Left lobe of liver (tissue), 2 donors: Measurements from ENCODE around the gene TMEM80. TPM values are rescaled to one million over a fixed set of nuclear protein-coding genes. Genes with fewer than 3 reads are reported as not detected.

Experiments
- ATAC-seq: fragments of 200-7000 bp; cut with Tn5 transposase; one replicate; pipeline ENCODE4 v1.9.1; 2020; ENCODE audit warnings: mild to moderate bottlenecking, moderate library complexity
- DNase-seq: peaks from one replicate; pipeline ENCODE4 v3.0.0-alpha.2; 2020; ENCODE audit warnings: low spot score
- total RNA-seq: library from RNA; stranded (reverse); gene quantifications from one replicate; pipeline ENCODE4 v1.2.1, GENCODE V29; 2021
- donor health status: DM: no; HTN: no; CAD: no; lungs with moderate emphysema.
- donor health status: DM: no; HTN: yes; CAD: no.

TMEM80 gene
- total RNA-seq, 1 donor from 2014 or later = 16.8 TPM

DNA sequence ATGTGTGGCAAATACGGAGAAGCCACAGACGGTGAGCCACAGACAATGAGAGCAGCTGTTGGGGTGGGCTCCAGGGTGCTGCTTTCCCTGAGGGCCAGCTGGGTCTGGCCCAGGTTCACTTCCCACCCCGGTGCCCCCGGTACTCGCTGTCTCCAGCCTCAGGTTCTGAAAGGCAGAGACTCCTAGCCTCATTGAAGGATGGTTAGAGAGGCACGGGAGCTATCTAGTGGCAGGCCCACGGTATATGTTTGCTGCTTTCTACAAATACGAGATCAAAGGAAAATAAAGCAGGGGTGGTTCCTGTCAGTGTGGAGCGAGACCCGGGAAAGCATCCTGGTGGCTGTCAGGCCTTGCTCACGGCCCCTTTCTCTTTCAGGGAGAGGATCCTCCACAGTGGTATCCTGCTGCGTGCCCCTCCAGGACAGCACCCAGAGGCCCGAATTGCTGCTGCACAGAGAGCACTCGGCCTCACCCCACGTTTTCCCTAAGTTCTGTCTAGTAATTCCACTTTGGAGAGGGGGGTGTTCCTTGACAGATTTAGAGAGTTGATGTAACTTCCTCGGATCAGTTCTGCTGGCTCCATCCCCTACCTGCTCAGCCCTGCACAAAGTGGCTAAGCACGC lies 3.0 kb downstream of the TMEM80 start:
- DNase-seq (no peak), ATAC-seq (no peak)

- ATAC-seq = no peak
- no peak for DNase-seq
Measured at GRCh38 chr11:699116-699508, 3.5 kb downstream of the TMEM80 start.

- ATAC-seq = no peak
- no peak for DNase-seq
Measured at GRCh38 chr11:699753-700152, 4.1 kb downstream of the TMEM80 start.

DNA sequence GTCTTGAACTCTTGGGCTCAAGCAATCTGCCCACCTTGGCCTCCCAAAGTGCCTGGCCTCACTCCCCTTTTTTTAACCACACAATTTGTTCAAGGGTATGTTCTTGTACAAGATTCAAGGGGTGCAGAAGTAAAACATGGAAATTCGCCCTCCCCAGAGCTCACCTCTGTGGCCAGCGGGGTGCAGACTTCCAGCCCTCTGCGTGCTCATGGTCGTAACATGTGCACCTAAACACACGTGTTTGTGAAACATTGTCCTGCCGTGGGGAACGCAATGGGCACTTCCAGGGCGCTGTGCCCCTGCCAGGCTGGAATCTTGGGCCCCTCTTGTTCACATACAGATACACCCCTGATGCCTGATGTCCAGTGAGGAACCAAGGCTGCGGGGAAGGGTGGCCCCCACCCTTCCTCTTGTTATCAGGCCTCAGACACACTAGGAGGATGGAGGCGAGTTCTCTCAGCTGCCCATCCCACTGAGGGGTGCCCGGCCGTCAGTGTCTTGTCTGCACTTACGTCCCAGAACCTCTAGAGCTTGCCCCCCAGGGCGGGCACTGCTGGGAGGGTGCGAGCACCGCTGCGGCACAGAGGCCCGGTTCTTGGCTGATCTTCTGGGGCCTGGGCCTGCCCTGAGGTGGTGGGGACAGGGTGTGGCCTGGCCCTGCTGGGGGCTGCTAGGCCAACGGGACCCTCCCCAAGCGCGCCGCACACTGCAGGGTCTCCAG lies 6.3 kb downstream of the TMEM80 start:
- ATAC-seq (no peak), DNase-seq (no peak)

- DNase-seq (peak; percentile 88), ATAC-seq (peak; percentile 37)
Measured at GRCh38 chr11:702462-703461, 7.1 kb downstream of the TMEM80 start.

DNA sequence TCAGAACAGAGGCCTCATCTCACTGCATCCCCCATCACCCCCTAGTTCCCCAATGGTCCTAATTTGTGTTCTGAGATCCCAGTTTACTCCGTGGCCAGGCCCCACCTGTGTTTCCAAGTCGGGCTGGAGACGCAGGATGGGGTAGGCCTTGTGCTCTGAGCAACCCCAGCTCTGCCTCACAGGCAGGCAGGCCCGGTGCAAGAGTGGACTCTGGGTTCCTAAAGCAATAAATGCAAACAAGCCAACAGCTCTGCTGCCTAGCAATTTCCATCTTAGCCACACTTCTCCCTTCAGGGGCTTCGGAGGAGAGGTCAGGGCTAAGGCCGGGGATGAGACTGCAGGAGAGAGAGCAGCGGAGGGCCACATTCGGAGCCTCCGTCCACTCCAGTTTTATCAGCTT lies 7.9 kb downstream of the TMEM80 start:
- DNase-seq (peak; percentile 43), ATAC-seq (no peak)

DNA sequence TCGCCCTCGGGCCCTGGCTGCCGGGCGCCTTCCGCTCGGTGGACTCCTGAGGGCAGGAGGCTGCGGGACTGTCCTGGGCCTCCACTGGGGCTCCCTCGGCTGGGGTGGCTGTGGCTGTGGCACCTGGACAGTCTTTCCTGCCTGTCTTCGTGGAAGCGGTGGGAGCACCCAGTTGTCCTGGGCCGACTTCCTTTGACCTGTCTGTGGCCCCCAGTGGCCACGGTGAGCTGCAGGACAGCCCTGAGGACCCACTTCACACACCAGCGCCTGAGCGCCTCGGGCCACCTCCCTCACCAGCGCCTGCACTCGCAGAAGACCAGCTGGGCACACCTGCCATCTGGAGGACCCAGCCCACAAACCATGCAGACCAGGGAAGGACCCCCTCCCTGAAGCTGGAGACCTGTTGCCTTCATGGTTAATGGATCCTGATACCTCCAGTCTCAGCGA lies 8.6 kb downstream of the TMEM80 start:
- peak; percentile 49 for DNase-seq

GRCh38 chr11:704781-705645 lies 9.4 kb downstream of the TMEM80 start:
- DNase-seq (peak; percentile 96), ATAC-seq (peak; percentile 62)

More for the DNA sequence above, 8.6 kb downstream of the TMEM80 start:
- no peak for ATAC-seq

GRCh38 chr11:705646-706438 lies 10.2 kb downstream of the TMEM80 start, which contains the start of gene EPS8L2:
Gene EPS8L2 (plus strand): TSS chr11:706231. CDS start chr11:709408, 3,177 bp downstream.
- ATAC-seq (peak; percentile 59), DNase-seq (peak; percentile 94)

- ATAC-seq (peak; percentile 0), DNase-seq (no peak)
Measured at GRCh38 chr11:706439-706956, 10.9 kb downstream of the TMEM80 start.

DNA sequence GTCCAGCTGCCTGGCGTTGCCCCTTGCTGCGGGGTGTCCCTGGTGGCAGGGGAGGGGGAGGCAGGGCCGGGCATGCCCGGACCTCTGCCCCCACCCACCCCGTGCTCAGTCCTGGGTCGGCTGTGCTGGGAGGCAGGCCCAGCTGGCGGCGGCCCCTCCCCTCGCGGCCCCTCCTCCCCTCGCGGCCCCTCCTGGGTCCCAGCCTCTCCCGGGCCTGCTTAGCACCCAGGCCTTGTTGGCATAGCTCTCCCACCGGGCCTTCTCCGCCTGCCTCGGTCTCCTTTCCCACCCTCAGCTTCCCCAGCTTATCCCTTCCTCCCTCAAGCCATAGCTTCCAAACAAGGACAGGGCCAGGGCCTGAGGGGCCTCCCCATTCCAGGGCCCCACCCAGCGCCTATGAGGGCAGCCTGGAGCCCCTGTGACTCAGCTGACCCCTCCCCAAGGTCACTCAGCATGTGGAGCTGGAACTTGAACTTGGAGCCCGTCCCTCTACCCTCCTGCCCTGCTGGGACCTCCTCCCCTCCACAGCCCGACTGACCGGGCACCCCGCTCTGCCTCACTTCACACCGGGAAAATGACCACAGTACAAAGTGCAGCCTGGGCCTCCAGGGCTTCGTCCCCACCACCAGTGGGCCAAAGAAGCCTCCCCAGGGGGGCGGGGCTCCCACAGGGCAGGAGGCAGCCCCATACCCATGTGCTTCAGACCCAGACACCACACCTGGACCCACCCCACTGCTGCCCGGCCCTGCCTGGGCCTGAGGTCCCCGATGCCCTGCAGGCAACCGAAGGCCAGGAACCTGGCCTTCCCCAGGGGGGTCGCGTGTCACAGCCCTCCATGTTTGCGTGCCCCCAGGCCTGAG lies 11.6 kb downstream of the TMEM80 start:
- DNase-seq (peak; percentile 93), ATAC-seq (peak; percentile 54)

DNA sequence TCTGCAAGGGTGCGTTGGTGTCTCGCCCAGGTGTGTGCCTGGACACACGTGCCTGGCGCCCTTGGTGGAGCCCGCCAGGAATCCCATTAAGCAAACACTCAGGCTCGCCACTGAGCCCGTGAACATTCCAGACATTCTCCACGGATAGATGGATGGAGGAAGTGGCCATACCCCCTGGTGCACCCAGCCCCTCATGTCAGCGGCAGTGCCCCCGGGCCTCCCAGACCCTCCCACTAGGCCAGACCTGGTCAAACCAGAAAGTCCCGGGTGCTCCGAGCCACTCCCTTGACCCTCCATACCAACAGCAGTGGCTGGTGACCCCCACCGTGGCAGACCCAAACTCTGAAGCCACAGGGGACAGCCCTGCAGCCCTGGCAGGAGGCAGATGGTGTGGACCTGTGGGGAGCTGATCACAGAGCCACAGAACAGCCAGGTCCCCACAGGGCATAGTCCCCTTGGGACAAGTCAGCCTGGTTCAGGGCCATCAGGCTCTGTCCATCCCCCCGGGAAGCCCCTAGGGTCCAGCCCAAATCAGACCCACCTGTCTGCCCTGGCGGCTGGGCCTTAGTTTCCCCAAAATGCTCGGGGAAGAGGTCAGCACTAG lies 12.3 kb downstream of the TMEM80 start:
- no peak for ATAC-seq
- no peak for DNase-seq

DNA sequence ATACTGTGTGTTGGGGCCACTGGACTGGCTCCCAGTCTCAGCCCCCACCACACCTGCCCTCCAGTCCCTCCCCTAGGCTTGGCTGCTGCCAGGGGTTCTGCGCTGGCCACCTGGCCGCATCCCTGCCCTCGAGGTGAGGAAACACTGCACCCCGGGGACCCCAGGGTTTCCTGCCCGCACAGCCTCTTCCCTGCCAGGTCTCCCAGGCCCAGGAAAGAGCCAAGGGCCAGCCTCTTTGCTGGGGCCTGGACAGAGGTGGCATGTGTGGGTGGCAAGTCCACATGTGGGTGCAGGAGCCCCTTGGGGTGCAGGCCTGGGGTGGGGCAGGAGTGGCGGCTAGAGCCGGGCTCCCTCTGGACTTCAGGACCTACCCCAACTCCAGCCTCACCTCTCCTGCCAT lies 12.9 kb downstream of the TMEM80 start:
- ATAC-seq = no peak

GRCh38 chr11:709109-709997 lies 13.7 kb downstream of the TMEM80 start:
- ATAC-seq (no peak), DNase-seq (no peak)

More for the DNA sequence above, 12.9 kb downstream of the TMEM80 start:
- peak; percentile 45 for DNase-seq

GRCh38 chr11:714436-714835 lies 18.8 kb downstream of the TMEM80 start:
- ATAC-seq = no peak
- DNase-seq = no peak

GRCh38 chr11:719214-720016 lies 23.8 kb downstream of the TMEM80 start:
- DNase-seq (no peak), ATAC-seq (no peak)
